A673 (cell line): ENCODE results near the gene FGF14. TPM values are rescaled to one million over a fixed set of nuclear protein-coding genes. Genes with fewer than 3 reads are reported as not detected.
"Not testable (repeated sequence)": the region's sequence is repeated elsewhere in the genome, so short reads cannot be mapped to it uniquely, and the experiment has no call there.

Experiments used
- BruUV-seq: library from RNA; stranded (reverse); fragments of 400-500 nt; replicated peaks from 2 replicates; lab custom pipeline; 2021; lab: Mats Ljungman, UMichigan
- CTCF ChIA-PET: fragments of 300-600 bp; sonication (Branson Sonifier 250); formaldehyde crosslinking; loops from one replicate; lab custom pipeline; 2022; ENCODE audit warnings: antibody characterized with exemption; lab: Charles Lee
- POLR2A ChIA-PET: fragments of 300-600 bp; sonication (Branson Sonifier 250); formaldehyde crosslinking; loops from one replicate; lab custom pipeline; 2022; ENCODE audit warnings: antibody characterized with exemption; ENCODE audit not compliant: low non-redundant PET; lab: Charles Lee
- DNase-seq: peaks from one replicate; pipeline ENCODE4 v3.0.0-alpha.2; 2015; ENCODE audit warnings: low spot score
- H3K27ac ChIP-seq: fragments of 200-600 bp; sonication (generic); 2 replicates; pipeline ENCODE4 v1.5.1; 2016; ENCODE audit warnings: mixed run types, low read depth, mild to moderate bottlenecking, mixed read lengths, antibody characterized with exemption, low read length; ENCODE audit not compliant: poor library complexity, severe bottlenecking
- H3K27me3 ChIP-seq: fragments of 200-600 bp; sonication (generic); replicated peaks from 2 replicates; pipeline ENCODE4 v1.6.1; 2017; ENCODE audit warnings: mixed run types, low read depth, mild to moderate bottlenecking, mixed read lengths, antibody characterized with exemption, low read length; ENCODE audit not compliant: insufficient read depth, poor library complexity
- H3K36me3 ChIP-seq: fragments of 200-600 bp; sonication (generic); 2 replicates; pipeline ENCODE4 v1.6.1; 2016; ENCODE audit warnings: mixed run types, mild to moderate bottlenecking, mixed read lengths, antibody characterized with exemption, low read length; ENCODE audit not compliant: insufficient read depth, poor library complexity, severe bottlenecking
- H3K4me1 ChIP-seq: fragments of 200-600 bp; sonication (generic); 2 replicates; pipeline ENCODE4 v1.6.1; 2017; ENCODE audit warnings: mixed run types, mild to moderate bottlenecking, mixed read lengths, antibody characterized with exemption, low read length; ENCODE audit not compliant: insufficient read depth, poor library complexity, severe bottlenecking
- H3K4me3 ChIP-seq: fragments of 200-600 bp; sonication (generic); 2 replicates; pipeline ENCODE4 v1.5.1; 2016; ENCODE audit warnings: low read depth, mixed run types, mild to moderate bottlenecking, mixed read lengths, low read length; ENCODE audit not compliant: poor library complexity, severe bottlenecking
- H3K9me3 ChIP-seq: fragments of 200-600 bp; sonication (generic); 2 replicates; pipeline ENCODE4 v1.6.1; 2016; ENCODE audit warnings: mixed run types, low read depth, mild to moderate bottlenecking, mixed read lengths, antibody characterized with exemption, low read length; ENCODE audit not compliant: poor library complexity, severe bottlenecking
- CTCF ChIP-seq: fragments of 300-800, 200-600 bp; sonication (generic); conservative IDR thresholded peaks from 2 replicates; pipeline ENCODE4 v1.5.1; 2017; ENCODE audit warnings: low read depth, mild to moderate bottlenecking, antibody characterized with exemption, low read length, moderate library complexity, mixed read lengths
- EZH2 ChIP-seq: fragments of 200-600 bp; sonication (generic); IDR thresholded peaks from 2 replicates; pipeline ENCODE4 v1.6.1; 2017; ENCODE audit warnings: borderline replicate concordance, low read depth, mild to moderate bottlenecking, mixed read lengths, antibody characterized with exemption, low read length; ENCODE audit not compliant: poor library complexity, severe bottlenecking
- intact Hi-C: fragments of 100-400 bp; cut with micrococcal nuclease; formaldehyde crosslinking; loops from one replicate; pipeline ENCODE4 v1.10.0; 2022; ENCODE audit not compliant: unreplicated experiment
- total RNA-seq: library from RNA; stranded (reverse); gene quantifications from 2 replicates; pipeline ENCODE4 v1.2.3, GENCODE V29; 2021

FGF14 gene
- total RNA-seq, 1 experiment from 2014 or later: 19.7 TPM

- ChIA-PET CTCF (no interaction called here), POLR2A (no interaction called here)
- H3K4me1 ChIP-seq: no peaks in the 10 kb centered on the region
- intact Hi-C loops: no loop called here
- no peaks in the 10 kb centered on the region for H3K27me3 ChIP-seq
- no peaks in the 10 kb centered on the region for H3K36me3 ChIP-seq
- H3K27ac ChIP-seq: no peak overlapping the region
- no peaks in the 10 kb centered on the region for H3K9me3 ChIP-seq
- no TSS peak for BruUV-seq
- no peak for TF ChIP-seq EZH2
- peak; percentile 22 for DNase-seq
- no peak overlapping the region for H3K4me3 ChIP-seq
Observed at GRCh38 chr13:101845245-101846020, 556.4 kb downstream of the FGF14 start.

DNA sequence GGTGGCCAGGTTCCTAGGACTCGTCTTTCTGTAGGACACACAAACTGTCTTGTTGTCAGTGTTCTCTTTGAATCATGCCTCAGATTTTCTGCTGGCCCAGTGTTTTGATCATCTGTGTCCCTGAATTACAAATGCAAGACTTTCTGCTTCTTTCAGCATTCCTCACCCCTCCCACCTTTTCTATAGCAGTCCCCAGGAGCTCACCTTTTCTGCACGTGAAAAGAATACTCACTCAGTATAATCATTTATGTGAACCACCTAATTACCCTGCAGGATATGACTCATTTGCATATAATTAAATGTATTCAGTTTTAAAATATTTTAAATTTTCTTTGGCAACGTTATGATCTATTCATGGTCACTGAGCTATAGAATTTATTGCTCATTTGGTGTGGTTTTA lies 560.1 kb downstream of the FGF14 start:
- no peak overlapping the region for H3K27ac ChIP-seq
- BruUV-seq: no TSS peak
- no peaks in the 10 kb centered on the region for H3K27me3 ChIP-seq
- CTCF ChIA-PET: no interaction called here
- no peak for DNase-seq
- POLR2A ChIA-PET: no interaction called here
- TF ChIP-seq EZH2: no peak
- no peak for TF ChIP-seq CTCF
- no peaks in the 10 kb centered on the region for H3K36me3 ChIP-seq
- H3K9me3 ChIP-seq: no peaks in the 10 kb centered on the region
- no peaks in the 10 kb centered on the region for H3K4me1 ChIP-seq
- H3K4me3 ChIP-seq: no peak overlapping the region
- intact Hi-C loops: no loop called here

- DNase-seq: no peak
- Histone ChIP-seq H3K27ac (no peak overlapping the region), H3K4me3 (no peak overlapping the region), H3K4me1 (no peaks in the 10 kb centered on the region), H3K9me3 (no peaks in the 10 kb centered on the region), H3K36me3 (no peaks in the 10 kb centered on the region), H3K27me3 (no peaks in the 10 kb centered on the region)
- BruUV-seq: no TSS peak
- CTCF ChIA-PET: no interaction called here
- POLR2A ChIA-PET: no interaction called here
- intact Hi-C loops: no loop called here
- no peak for TF ChIP-seq CTCF
- TF ChIP-seq EZH2: no peak
Observed at GRCh38 chr13:101838323-101838722, 563.5 kb downstream of the FGF14 start.

GRCh38 chr13:101837778-101838177 lies 564.1 kb downstream of the FGF14 start:
- BruUV-seq, intact Hi-C loops, H3K27me3 ChIP-seq, H3K4me1 ChIP-seq, H3K27ac ChIP-seq, H3K36me3 ChIP-seq, H3K4me3 ChIP-seq, H3K9me3 ChIP-seq, POLR2A ChIA-PET, CTCF ChIA-PET, DNase-seq: not testable (repeated sequence)
